Stimulated activated CD4-positive, alpha-beta T cell treated with anti-CD3 and anti-CD28 coated beads, Interleukin-15, amount 100 ng/mL, for 48 hours (primary cell): ENCODE data around the gene HOXB5.
A peak's percentile ranks its signal among the peaks of the same experiment; 100 is the strongest.

Experiments used
- DNase-seq, 2 donors: peaks; one replicate each; pipeline ENCODE4 v3.0.0-alpha.2; 2020; ENCODE audit warnings: low read depth in 2 of 2

HOXB5 gene

GRCh38 chr17:48603959-48604769 is 10.6 kb upstream of the HOXB5 start:
- no peak for DNase-seq

GRCh38 chr17:48601539-48602425 is 8.2 kb upstream of the HOXB5 start:
- DNase-seq, result no peak

- no peak for DNase-seq
These were observed 7.6 kb upstream of the HOXB5 start for GRCh38 chr17:48601207-48601538.

GRCh38 chr17:48600244-48601098 is 6.9 kb upstream of the HOXB5 start:
- no peak for DNase-seq

GRCh38 chr17:48599354-48599753 is 5.8 kb upstream of the HOXB5 start:
- DNase-seq, result no peak

GRCh38 chr17:48598736-48599135 is 5.2 kb upstream of the HOXB5 start:
- no peak for DNase-seq

- no peak for DNase-seq
These were observed 4.4 kb upstream of the HOXB5 start for GRCh38 chr17:48597778-48598631.

GRCh38 chr17:48597528-48597777 is 3.9 kb upstream of the HOXB5 start:
- DNase-seq, result no peak

GRCh38 chr17:48596735-48597527 is 3.4 kb upstream of the HOXB5 start:
- no peak for DNase-seq

GRCh38 chr17:48596000-48596734 is 2.6 kb upstream of the HOXB5 start:
- DNase-seq, result no peak

GRCh38 chr17:48595278-48595999 is 1.9 kb upstream of the HOXB5 start:
- no peak for DNase-seq

- no peak for DNase-seq
These were observed 1.1 kb upstream of the HOXB5 start for GRCh38 chr17:48594538-48595277.

GRCh38 chr17:48593840-48594537 is 410 bp upstream of the HOXB5 start:
- peak in 1 of 2 donors; percentile 75 for DNase-seq

- no peak for DNase-seq
These were observed 1.0 kb downstream of the HOXB5 start for GRCh38 chr17:48592577-48592976.

- DNase-seq, result no peak
These were observed 1.5 kb downstream of the HOXB5 start for GRCh38 chr17:48592057-48592514.

- DNase-seq, result no peak
These were observed 2.1 kb downstream of the HOXB5 start for GRCh38 chr17:48591255-48592056.

- no peak for DNase-seq
These were observed 2.9 kb downstream of the HOXB5 start for GRCh38 chr17:48590607-48591161.
